Endothelial cell of umbilical vein (primary cell): ENCODE measurements around the gene SLMAP. TPM values are rescaled to one million over a fixed set of nuclear protein-coding genes. Genes with fewer than 3 reads are reported as not detected.

Experiments used
- BruUV-seq: library from RNA; stranded (reverse); fragments of 400-500 nt; replicated peaks from 2 replicates; lab custom pipeline; 2021; lab: Mats Ljungman, UMichigan
- CTCF ChIA-PET: fragments of 300-600, 350-600 bp; sonication (Branson Sonifier 250); formaldehyde crosslinking; loops from one replicate; lab custom pipeline; 2021; ENCODE audit warnings: antibody characterized with exemption, inconsistent platforms; lab: Charles Lee
- POLR2A ChIA-PET: fragments of 300-600, 350-600 bp; sonication (Branson Sonifier 250); formaldehyde crosslinking; loops from one replicate; lab custom pipeline; 2021; ENCODE audit warnings: antibody characterized with exemption, inconsistent platforms; lab: Charles Lee
- DNase-seq: peaks from one replicate; pipeline ENCODE4 v3.0.0-alpha.2; 2011; ENCODE audit warnings: low read depth, low spot score
- FAIRE-seq: peaks from 2 replicates; lab custom pipeline; 2011; peaks lifted over from hg19 to GRCh38; lab: Jason Lieb, UNC
- H2AFZ ChIP-seq: 2 replicates; pipeline ENCODE4 v1.6.0; 2012; ENCODE audit warnings: low read depth, low read length, control low read depth, inconsistent platforms
- H3K27ac ChIP-seq: 2 replicates; pipeline ENCODE4 v1.5.1; 2011; ENCODE audit warnings: low read depth, mild to moderate bottlenecking, control low read depth, low read length, moderate library complexity; ENCODE audit not compliant: insufficient read depth
- H3K27me3 ChIP-seq, 2 experiments: 2 replicates each; pipeline versions ENCODE4 v1.6.0 to v1.6.1; 2011; ENCODE audit warnings: low read length in 2 of 2, mixed read lengths in 1 of 2; ENCODE audit not compliant: control insufficient read depth in 2 of 2, insufficient read depth in 2 of 2
- H3K36me3 ChIP-seq, 2 experiments: 2 replicates in 1 of 2; 3 replicates in 1 of 2; pipeline ENCODE4 v1.5.1; 2011; ENCODE audit warnings: low read length in 2 of 2, mild to moderate bottlenecking in 1 of 2, moderate library complexity in 1 of 2; ENCODE audit not compliant: control insufficient read depth in 2 of 2, insufficient read depth in 2 of 2; ENCODE audit errors: extremely low read depth in 1 of 2
- H3K4me1 ChIP-seq: 3 replicates; pipeline ENCODE4 v1.5.1; 2011; ENCODE audit warnings: mild to moderate bottlenecking, low read length; ENCODE audit not compliant: control insufficient read depth, insufficient read depth; ENCODE audit errors: extremely low read depth
- H3K4me2 ChIP-seq: 2 replicates; pipeline ENCODE4 v1.6.1; 2011; ENCODE audit warnings: low read length, control low read depth, mixed read lengths; ENCODE audit not compliant: insufficient read depth
- H3K4me3 ChIP-seq, 3 experiments: fragments of 200-600 bp in 1 of 3; sonication (generic), shearing (Covaris generic) in 1 of 3; replicated peaks in 1 of 3; 2 replicates each; pipeline ENCODE4 v1.5.1; 2011 to 2016; ENCODE audit warnings: control low read depth in 3 of 3, low read length in 3 of 3, mild to moderate bottlenecking in 2 of 3, inconsistent platforms in 1 of 3, low read depth in 1 of 3, moderate library complexity in 1 of 3; ENCODE audit not compliant: insufficient read depth in 1 of 3
- H3K79me2 ChIP-seq: 2 replicates; pipeline ENCODE4 v1.6.0; 2012; ENCODE audit warnings: low read length, inconsistent platforms; ENCODE audit not compliant: control insufficient read depth, insufficient read depth
- H3K9ac ChIP-seq: replicated peaks from 2 replicates; pipeline ENCODE3; 2011; ENCODE audit warnings: low read length, control low read depth; ENCODE audit not compliant: insufficient read depth; ENCODE audit errors: extremely low read depth
- H3K9me1 ChIP-seq: replicated peaks from 3 replicates; pipeline ENCODE4 v1.6.0; 2011; ENCODE audit warnings: mild to moderate bottlenecking, low read length; ENCODE audit not compliant: control insufficient read depth, insufficient read depth; ENCODE audit errors: extremely low read depth
- H3K9me3 ChIP-seq: replicated peaks from 2 replicates; pipeline ENCODE4 v1.5.1; 2012; ENCODE audit warnings: low read length, inconsistent platforms; ENCODE audit not compliant: control insufficient read depth, insufficient read depth
- H4K20me1 ChIP-seq: replicated peaks from 2 replicates; pipeline ENCODE3; 2011; ENCODE audit warnings: mild to moderate bottlenecking, low read length; ENCODE audit not compliant: control insufficient read depth, insufficient read depth; ENCODE audit errors: extremely low read depth
- CTCF ChIP-seq, 2 donors: IDR thresholded peaks; 1 replicate in 1 of 2; 2 replicates in 1 of 2; pipeline ENCODE4 v1.5.1; 2011; ENCODE audit warnings: low read length in 2 of 2, mild to moderate bottlenecking in 2 of 2, moderate library complexity in 2 of 2, control low read depth in 1 of 2, inconsistent platforms in 1 of 2, low read depth in 1 of 2; ENCODE audit not compliant: insufficient read depth in 1 of 2; ENCODE audit errors: extremely low read depth in 1 of 2
- EZH2 ChIP-seq: IDR thresholded peaks from 2 replicates; pipeline ENCODE4 v1.6.1; 2012; ENCODE audit warnings: borderline replicate concordance, low read depth, mild to moderate bottlenecking, moderate library complexity, low read length, inconsistent platforms; ENCODE audit not compliant: severe bottlenecking
- FOS ChIP-seq: IDR thresholded peaks from 2 replicates; pipeline ENCODE4 v1.6.1; 2011; ENCODE audit warnings: mild to moderate bottlenecking, low read length, moderate library complexity, borderline replicate concordance; ENCODE audit not compliant: insufficient read depth
- GATA2 ChIP-seq: IDR thresholded peaks from 2 replicates; pipeline ENCODE4 v1.7.0; 2011; ENCODE audit warnings: low read depth, mild to moderate bottlenecking, moderate library complexity, mixed read lengths, low read length; ENCODE audit not compliant: insufficient read length, insufficient read depth
- JUN ChIP-seq: IDR thresholded peaks from 2 replicates; pipeline ENCODE4 v1.6.1; 2011; ENCODE audit warnings: borderline replicate concordance, low read depth; ENCODE audit not compliant: insufficient read length, insufficient read depth
- MYC ChIP-seq: IDR thresholded peaks from one replicate; pipeline ENCODE4 v1.6.1; 2011; ENCODE audit warnings: mild to moderate bottlenecking, low read depth, low read length
- POLR2A ChIP-seq: IDR thresholded peaks from 2 replicates; pipeline ENCODE4 v1.6.1; 2012; ENCODE audit warnings: low read depth, mild to moderate bottlenecking, control low read depth, low read length
- POLR2AphosphoS5 ChIP-seq: IDR thresholded peaks from 2 replicates; pipeline ENCODE4 v1.6.1; 2012; ENCODE audit warnings: low read depth, mild to moderate bottlenecking, control low read depth, low read length, moderate library complexity; ENCODE audit not compliant: insufficient read depth
- dilution Hi-C: fragments of 300-500 bp; cut with MboI; formaldehyde crosslinking; loops from one replicate; pipeline ENCODE4 v1.15.0; 2019; ENCODE audit warnings: low sequenced_read_pairs; ENCODE audit not compliant: extremely low pct_ligation_motif_present
- intact Hi-C: fragments of 100-400 bp; cut with micrococcal nuclease; formaldehyde crosslinking; loops from one replicate; pipeline ENCODE4 v1.10.0; 2022
- polyA plus RNA-seq, 4 experiments: library from polyadenylated mRNA; depleted of rRNA in 3 of 4; stranded (reverse) in 3 of 4; unstranded in 1 of 4; fragments of >200 nt; gene quantifications; 2 replicates each; pipeline versions ENCODE4 v1.2.1 to v1.2.3, GENCODE V29; 2011 to 2012; ENCODE audit warnings: missing spikeins in 1 of 4
- total RNA-seq: library from RNA; stranded (reverse); gene quantifications from 2 replicates; pipeline ENCODE4 v1.2.3, GENCODE V29; 2021
- TF ChIP-seq, protein P1 (sequence below): IDR thresholded peaks from 2 replicates; pipeline ENCODE4 v1.6.1; 2011; ENCODE audit not compliant: insufficient read depth, insufficient read length

The SLMAP gene
- total and polyA plus RNA-seq, 2 donors (not counting 3 experiments of a cell fraction or from before 2014, with no cell fraction given) = 9.8 to 54.7 TPM

- FAIRE-seq = no peak
- intact Hi-C loops = loop anchor here (5.0 kb wide), 1 partner anchor 190 kb away; no protein-coding TSS in a partner anchor
- dilution Hi-C loops = no loop called here
Measured at GRCh38 chr3:57971975-57972374, 215.9 kb downstream of the SLMAP start.

More at GRCh38 chr3:57971975-57972374, 215.9 kb downstream of the SLMAP start:
- peak overlapping the region; percentile 54 for H3K27ac ChIP-seq
- ChIA-PET CTCF (interaction anchor here (0.6 to 3.8 kb wide), 5 partner anchors 9 to 142 kb away, joined by 3 to 26 read pairs (median 3); partner anchors contain the start of gene FLNB), POLR2A (no interaction called here)
- H2AFZ ChIP-seq = peak overlapping the region; percentile 3
- BruUV-seq = no TSS peak
- no peak overlapping the region for H3K4me2 ChIP-seq
- no peaks in the 10 kb centered on the region for H3K9me3 ChIP-seq
- no peaks in the 10 kb centered on the region for H3K9me1 ChIP-seq
- H3K79me2 ChIP-seq = no peaks in the 10 kb centered on the region
- TF ChIP-seq FOS = no peak
- TF ChIP-seq, protein P1, sequence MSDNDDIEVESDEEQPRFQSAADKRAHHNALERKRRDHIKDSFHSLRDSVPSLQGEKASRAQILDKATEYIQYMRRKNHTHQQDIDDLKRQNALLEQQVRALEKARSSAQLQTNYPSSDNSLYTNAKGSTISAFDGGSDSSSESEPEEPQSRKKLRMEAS = no peak
- no peak for TF ChIP-seq GATA2
- TF ChIP-seq CTCF (IDR thresholded peaks at IDR 0.05; ENCODE audit: extremely low read depth in 1 of 2, insufficient read depth in 1 of 2, low read depth in 1 of 2, low read length in 2 of 2) = no peak
- TF ChIP-seq JUN = no peak
- TF ChIP-seq EZH2 = no peak
- TF ChIP-seq POLR2A = no peak
- no peak for TF ChIP-seq MYC
- TF ChIP-seq POLR2AphosphoS5 = no peak
- peak overlapping the region; percentile 23 for H3K9ac ChIP-seq
- no peak for DNase-seq
- H3K27me3 ChIP-seq = no peaks in the 10 kb centered on the region
- peaks cover 52% of the 10 kb centered on the region for H3K4me1 ChIP-seq
- no peak overlapping the region for H3K4me3 ChIP-seq
- H4K20me1 ChIP-seq = no peaks in the 10 kb centered on the region
- H3K36me3 ChIP-seq = no peaks in the 10 kb centered on the region
